ENCODE results near the gene IL1RL2. TPM values are rescaled to one million over a fixed set of nuclear protein-coding genes. Genes with fewer than 3 reads are reported as not detected.

Gene IL1RL2
- total RNA-seq, 1 experiment from 2014 or later, result not detected

- BruUV-seq (replicated peaks), result no TSS peak
- DNase-seq (ENCODE audit: low spot score), result no peak
- Histone ChIP-seq H3K4me3 (ENCODE audit: low read depth, low read length, poor library complexity, severe bottlenecking) (no peak overlapping the region), H3K27ac (ENCODE audit: low read depth, low read length, poor library complexity, severe bottlenecking) (no peak overlapping the region), H3K36me3 (ENCODE audit: insufficient read depth, low read length, poor library complexity, severe bottlenecking) (no peaks in the 10 kb centered on the region), H3K9me3 (ENCODE audit: low read depth, low read length, poor library complexity, severe bottlenecking) (no peaks in the 10 kb centered on the region), H3K27me3 (replicated peaks; ENCODE audit: insufficient read depth, low read depth, low read length, poor library complexity) (no peaks in the 10 kb centered on the region), H3K4me1 (ENCODE audit: insufficient read depth, low read length, poor library complexity, severe bottlenecking) (no peaks in the 10 kb centered on the region)
- ChIA-PET CTCF (no interaction called here), POLR2A (ENCODE audit: low non-redundant PET) (no interaction called here)
- intact Hi-C loops (cut with micrococcal nuclease; ENCODE audit: unreplicated experiment), result no loop called here
- TF ChIP-seq EZH2 (IDR thresholded peaks at IDR 0.05; ENCODE audit: borderline replicate concordance, low read depth, low read length, poor library complexity, severe bottlenecking) (no peak), CTCF (conservative IDR thresholded peaks at IDR 0.05; ENCODE audit: low read depth, low read length) (no peak)
Observed at GRCh38 chr2:102158011-102158755, 28.6 kb upstream of the IL1RL2 start.

- no peak for DNase-seq (ENCODE audit: low spot score)
- CTCF ChIA-PET, result no interaction called here
- Histone ChIP-seq H3K27me3 (replicated peaks; ENCODE audit: insufficient read depth, low read depth, low read length, poor library complexity) (no peaks in the 10 kb centered on the region), H3K4me1 (ENCODE audit: insufficient read depth, low read length, poor library complexity, severe bottlenecking) (no peaks in the 10 kb centered on the region), H3K27ac (ENCODE audit: low read depth, low read length, poor library complexity, severe bottlenecking) (no peak overlapping the region), H3K9me3 (ENCODE audit: low read depth, low read length, poor library complexity, severe bottlenecking) (no peaks in the 10 kb centered on the region), H3K4me3 (ENCODE audit: low read depth, low read length, poor library complexity, severe bottlenecking) (no peak overlapping the region), H3K36me3 (ENCODE audit: insufficient read depth, low read length, poor library complexity, severe bottlenecking) (no peaks in the 10 kb centered on the region)
- TF ChIP-seq EZH2 (IDR thresholded peaks at IDR 0.05; ENCODE audit: borderline replicate concordance, low read depth, low read length, poor library complexity, severe bottlenecking), result no peak
- TF ChIP-seq CTCF (conservative IDR thresholded peaks at IDR 0.05; ENCODE audit: low read depth, low read length), result no peak
- POLR2A ChIA-PET (ENCODE audit: low non-redundant PET), result no interaction called here
- BruUV-seq (replicated peaks), result no TSS peak
- intact Hi-C loops (cut with micrococcal nuclease; ENCODE audit: unreplicated experiment), result no loop called here
Observed at GRCh38 chr2:102159295-102159694, 27.5 kb upstream of the IL1RL2 start.

- Histone ChIP-seq H3K27ac (ENCODE audit: low read depth, low read length, poor library complexity, severe bottlenecking) (no peak overlapping the region), H3K36me3 (ENCODE audit: insufficient read depth, low read length, poor library complexity, severe bottlenecking) (no peaks in the 10 kb centered on the region), H3K4me1 (ENCODE audit: insufficient read depth, low read length, poor library complexity, severe bottlenecking) (no peaks in the 10 kb centered on the region), H3K27me3 (replicated peaks; ENCODE audit: insufficient read depth, low read depth, low read length, poor library complexity) (no peaks in the 10 kb centered on the region), H3K9me3 (ENCODE audit: low read depth, low read length, poor library complexity, severe bottlenecking) (no peaks in the 10 kb centered on the region), H3K4me3 (ENCODE audit: low read depth, low read length, poor library complexity, severe bottlenecking) (no peak overlapping the region)
- BruUV-seq (replicated peaks), result no TSS peak
- intact Hi-C loops (cut with micrococcal nuclease; ENCODE audit: unreplicated experiment), result loop anchor here (5.0 kb wide), 1 partner anchor 144 kb away; no protein-coding TSS in a partner anchor
- TF ChIP-seq EZH2 (IDR thresholded peaks at IDR 0.05; ENCODE audit: borderline replicate concordance, low read depth, low read length, poor library complexity, severe bottlenecking) (no peak), CTCF (conservative IDR thresholded peaks at IDR 0.05; ENCODE audit: low read depth, low read length) (peak; percentile 43; the same call in 1 of the 2 replicates)
- ChIA-PET POLR2A (ENCODE audit: low non-redundant PET) (no interaction called here), CTCF (interaction anchor here (1.0 kb wide), 1 partner anchor 24 kb away, joined by 5 read pairs; no protein-coding TSS in a partner anchor)
- DNase-seq (ENCODE audit: low spot score), result peak; percentile 8
Observed at GRCh38 chr2:102166189-102166845, 20.5 kb upstream of the IL1RL2 start.
